Muscle of back (tissue), 11 donors: ENCODE data around the gene DHRS4L2. TPM values are rescaled to one million over a fixed set of nuclear protein-coding genes. Genes with fewer than 3 reads are reported as not detected.
A peak's percentile ranks its signal among the peaks of the same experiment; 100 is the strongest.
"Not testable (repeated sequence)": the region's sequence is repeated elsewhere in the genome, so short reads cannot be mapped to it uniquely, and the experiment has no call there.

Experiments used
- DNase-seq, 3 donors: peaks; one replicate each; pipeline versions ENCODE4 v3.0.0 to v3.0.0-alpha.2; 2013
- polyA plus RNA-seq, 10 donors: library from polyadenylated mRNA; unstranded; fragments of 120-200 nt; gene quantifications; one replicate each; pipeline ENCODE4 v1.2.1, GENCODE V29; 2013; ENCODE audit not compliant: insufficient read length in 10 of 10

DHRS4L2 gene
- polyA plus RNA-seq, 10 donors = 8.4 to 17.3 (median 13.8) TPM

- DNase-seq = peak in 1 of 3 donors; percentile 56
Measured at GRCh38 chr14:23969481-23970282, 19.0 kb upstream of the DHRS4L2 start.

GRCh38 chr14:23970283-23970659, 18.5 kb upstream of the DHRS4L2 start:
- DNase-seq = not testable (repeated sequence)

GRCh38 chr14:23973178-23973577, 15.6 kb upstream of the DHRS4L2 start:
- not testable (repeated sequence) for DNase-seq

- DNase-seq = not testable (repeated sequence)
Measured at GRCh38 chr14:23974041-23974440, 14.7 kb upstream of the DHRS4L2 start.

- DNase-seq = not testable (repeated sequence)
Measured at GRCh38 chr14:23977208-23977607, 11.5 kb upstream of the DHRS4L2 start.

GRCh38 chr14:23981951-23982813, 6.5 kb upstream of the DHRS4L2 start:
- DNase-seq = not testable (repeated sequence)

- DNase-seq = peak in 2 of 3 donors; percentile 63 to 86
Measured at GRCh38 chr14:23984891-23985602, 3.7 kb upstream of the DHRS4L2 start.

GRCh38 chr14:23988223-23988606, 514 bp upstream of the DHRS4L2 start:
- peak in 1 of 3 donors; percentile 17 for DNase-seq

- peak in 1 of 3 donors; percentile 11 for DNase-seq
Measured at GRCh38 chr14:23989734-23990445, 1.2 kb downstream of the DHRS4L2 start.

GRCh38 chr14:23990961-23991360, 2.2 kb downstream of the DHRS4L2 start:
- DNase-seq = peak in 1 of 3 donors; percentile 8

GRCh38 chr14:23993042-23993441, 4.3 kb downstream of the DHRS4L2 start:
- not testable (repeated sequence) for DNase-seq

GRCh38 chr14:23996009-23996408, 7.3 kb downstream of the DHRS4L2 start:
- not testable (repeated sequence) for DNase-seq

GRCh38 chr14:23996825-23997224, 8.1 kb downstream of the DHRS4L2 start:
- not testable (repeated sequence) for DNase-seq

GRCh38 chr14:23999640-24000039, 10.9 kb downstream of the DHRS4L2 start:
- DNase-seq = not testable (repeated sequence)

GRCh38 chr14:24001078-24001477, 12.3 kb downstream of the DHRS4L2 start:
- not testable (repeated sequence) for DNase-seq

- DNase-seq = not testable (repeated sequence)
Measured at GRCh38 chr14:24001679-24002078, 12.9 kb downstream of the DHRS4L2 start.

GRCh38 chr14:24006471-24006816, 17.7 kb downstream of the DHRS4L2 start:
- DNase-seq = not testable (repeated sequence)

- peak in 2 of 3 donors; percentile 47 to 75 for DNase-seq
Measured at GRCh38 chr14:24006817-24007652, 18.3 kb downstream of the DHRS4L2 start.

GRCh38 chr14:24011051-24011450, 22.3 kb downstream of the DHRS4L2 start:
- no peak for DNase-seq

- DNase-seq = not testable (repeated sequence)
Measured at GRCh38 chr14:24012726-24013273, 24.1 kb downstream of the DHRS4L2 start.
